Measurements from ENCODE around the gene BAHD1.

Gene BAHD1

GRCh38 chr15:40489274-40490175 lies 48.8 kb downstream of the BAHD1 start:
- H3K4me3 ChIP-seq (ENCODE audit: low read length) = no peak overlapping the region
- DNase-seq (ENCODE audit: low read depth) = no peak
- TF ChIP-seq CTCF (conservative IDR thresholded peaks at IDR 0.05; ENCODE audit: low read length) = no peak

GRCh38 chr15:40493089-40493840 lies 52.5 kb downstream of the BAHD1 start:
- no peak overlapping the region for H3K4me3 ChIP-seq (ENCODE audit: low read length)
- no peak for DNase-seq (ENCODE audit: low read depth)
- no peak for TF ChIP-seq CTCF (conservative IDR thresholded peaks at IDR 0.05; ENCODE audit: low read length)

- TF ChIP-seq CTCF (conservative IDR thresholded peaks at IDR 0.05; ENCODE audit: low read length) = no peak
- DNase-seq (ENCODE audit: low read depth) = no peak
- H3K4me3 ChIP-seq (ENCODE audit: low read length) = no peak overlapping the region
Measured at GRCh38 chr15:40495516-40495915, 54.8 kb downstream of the BAHD1 start.

GRCh38 chr15:40498418-40498817 lies 57.7 kb downstream of the BAHD1 start:
- DNase-seq (ENCODE audit: low read depth) = peak; percentile 20

GRCh38 chr15:40498891-40499290 lies 58.1 kb downstream of the BAHD1 start:
- TF ChIP-seq CTCF (conservative IDR thresholded peaks at IDR 0.05; ENCODE audit: low read length) = no peak
- no peak for DNase-seq (ENCODE audit: low read depth)
- no peak overlapping the region for H3K4me3 ChIP-seq (ENCODE audit: low read length)

More at GRCh38 chr15:40498418-40498817, 57.7 kb downstream of the BAHD1 start:
- H3K4me3 ChIP-seq (ENCODE audit: low read length) = no peak overlapping the region
- no peak for TF ChIP-seq CTCF (conservative IDR thresholded peaks at IDR 0.05; ENCODE audit: low read length)

GRCh38 chr15:40499931-40500330 lies 59.2 kb downstream of the BAHD1 start:
- TF ChIP-seq CTCF (conservative IDR thresholded peaks at IDR 0.05; ENCODE audit: low read length) = no peak
- H3K4me3 ChIP-seq (ENCODE audit: low read length) = no peak overlapping the region
- DNase-seq (ENCODE audit: low read depth) = no peak

All from AG10803 (cell line).